ENCODE results near the gene SYCN. TPM values are rescaled to one million over a fixed set of nuclear protein-coding genes. Genes with fewer than 3 reads are reported as not detected.
"Not testable (repeated sequence)": the region's sequence is repeated elsewhere in the genome, so short reads cannot be mapped to it uniquely, and the experiment has no call there.

Gene SYCN, protein sequence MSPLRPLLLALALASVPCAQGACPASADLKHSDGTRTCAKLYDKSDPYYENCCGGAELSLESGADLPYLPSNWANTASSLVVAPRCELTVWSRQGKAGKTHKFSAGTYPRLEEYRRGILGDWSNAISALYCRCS
- not detected for total RNA-seq

DNA sequence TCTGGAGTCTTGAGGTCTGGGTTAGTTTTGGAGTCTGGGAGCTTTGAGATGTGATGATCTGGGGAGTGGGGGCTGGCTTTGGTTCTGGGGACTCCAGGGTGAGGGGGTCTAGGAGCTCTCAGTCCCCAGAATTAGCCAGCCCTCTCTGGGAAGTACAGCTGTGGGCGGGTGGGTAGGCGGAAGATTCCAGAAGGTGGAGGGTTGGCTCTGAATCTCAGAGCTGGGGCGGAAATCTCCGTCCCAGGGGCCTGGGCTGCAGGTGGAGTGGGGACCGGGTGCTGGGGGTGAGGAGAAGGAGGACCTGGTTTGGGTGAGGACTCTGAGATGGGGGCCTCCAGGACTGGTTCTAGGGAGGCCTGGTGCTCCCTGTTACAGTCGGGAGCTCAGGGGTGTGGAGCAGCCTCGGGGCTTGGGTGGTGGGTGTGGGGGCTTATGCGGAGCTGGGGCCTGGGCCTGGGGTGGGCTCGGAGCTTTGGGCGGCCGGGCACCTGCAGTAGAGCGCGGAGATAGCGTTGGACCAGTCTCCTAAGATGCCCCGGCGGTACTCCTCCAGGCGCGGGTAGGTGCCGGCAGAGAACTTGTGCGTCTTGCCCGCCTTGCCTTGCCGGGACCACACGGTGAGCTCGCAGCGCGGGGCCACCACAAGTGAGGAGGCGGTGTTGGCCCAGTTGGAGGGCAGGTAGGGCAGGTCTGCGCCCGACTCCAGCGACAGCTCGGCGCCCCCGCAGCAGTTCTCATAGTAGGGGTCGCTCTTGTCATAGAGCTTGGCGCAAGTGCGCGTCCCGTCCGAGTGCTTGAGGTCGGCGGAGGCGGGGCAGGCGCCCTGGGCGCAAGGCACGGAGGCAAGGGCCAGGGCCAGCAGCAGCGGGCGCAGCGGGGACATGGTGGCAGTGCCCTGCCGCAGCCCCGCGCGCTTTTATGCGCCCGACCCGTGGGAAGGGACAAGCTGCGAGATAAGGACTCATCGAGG is at the start of gene SYCN:
SYCN (minus strand) TSS at position 892 of the 970 bp plus-strand sequence; CDS start at position 883, 9 bp downstream.
- H3K36me3 Mint-ChIP-seq (ENCODE audit: low read depth): no peaks in the 10 kb centered on the region
- CTCF ChIA-PET: no interaction called here
- peaks cover 48% of the 10 kb centered on the region for H3K27me3 Mint-ChIP-seq
- no peak within 1 kb of the TSS for H3K4me3 Mint-ChIP-seq
- H3K9me3 Mint-ChIP-seq: no peaks in the 10 kb centered on the region
- no peak for DNase-seq
- no peak within 1 kb of the TSS for H3K27ac Mint-ChIP-seq
- no peaks in the 10 kb centered on the region for H3K4me1 Mint-ChIP-seq
- POLR2A ChIA-PET: no interaction called here

DNA sequence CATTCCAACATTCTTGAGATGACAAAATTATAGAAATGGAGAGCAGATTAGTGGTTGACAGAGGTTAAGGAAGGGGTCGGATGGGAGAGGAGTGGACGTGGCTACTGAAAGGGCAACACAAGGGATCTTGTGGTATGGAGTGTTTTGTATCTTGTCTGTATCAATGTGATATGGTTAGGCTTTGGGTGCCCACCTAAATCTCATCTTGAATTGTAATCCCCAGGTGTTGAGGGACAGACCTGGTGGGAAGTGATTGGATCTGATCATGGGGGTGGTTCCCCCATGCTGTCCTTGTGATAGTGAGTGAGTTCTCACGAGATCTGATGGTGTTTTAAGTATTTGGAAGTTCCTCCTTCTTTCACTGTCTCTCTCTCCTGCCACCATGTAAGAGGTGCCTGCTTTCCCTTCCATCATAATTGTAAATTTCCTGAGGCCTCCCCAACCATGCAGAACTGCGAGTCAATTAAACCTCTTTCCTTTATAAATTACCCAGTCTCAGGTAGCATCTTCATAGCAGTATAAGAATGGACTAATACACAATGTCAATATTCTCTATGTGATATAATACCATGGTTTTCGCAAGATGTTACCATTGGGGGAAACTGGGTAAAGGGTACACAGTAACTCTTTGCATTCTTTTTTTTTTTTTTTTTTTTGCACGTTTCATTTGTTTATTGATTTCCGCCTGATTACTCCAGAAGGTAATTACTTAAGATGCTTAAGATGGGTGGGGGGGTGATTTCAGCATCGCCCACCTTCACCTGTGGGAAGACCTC is 49.5 kb upstream of the SYCN start:
- ChIA-PET CTCF (no interaction called here), POLR2A (interaction anchor here (1.2 kb wide), 1 partner anchor 13 kb away, joined by 3 read pairs; no protein-coding TSS in a partner anchor)
- Mint-ChIP-seq H3K9me3 (no peaks in the 10 kb centered on the region), H3K27me3 (peaks cover 12% of the 10 kb centered on the region), H3K4me3 (no peak overlapping the region), H3K36me3 (ENCODE audit: low read depth) (no peaks in the 10 kb centered on the region), H3K4me1 (peaks cover 5% of the 10 kb centered on the region), H3K27ac (no peak overlapping the region)
- no peak for DNase-seq

DNA sequence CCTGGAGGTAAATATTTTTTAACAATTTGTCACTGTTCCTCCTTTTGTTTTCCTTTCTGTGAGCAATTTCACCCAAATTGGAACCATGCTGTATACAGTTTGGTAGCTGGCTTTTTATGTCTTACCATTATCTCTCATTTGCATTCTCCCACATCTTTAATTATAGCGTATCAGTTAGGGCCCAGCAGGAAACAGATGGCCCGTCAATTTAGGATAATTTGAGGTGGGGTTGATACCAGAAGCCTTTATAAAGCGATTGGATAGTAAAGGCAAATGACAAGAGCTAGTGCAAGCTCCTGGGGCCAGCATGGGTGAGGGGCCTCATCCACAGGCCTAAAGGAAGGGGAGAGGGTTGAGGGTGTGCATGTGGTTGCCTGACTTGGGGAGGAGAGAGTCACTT is 48.4 kb upstream of the SYCN start:
- Mint-ChIP-seq H3K9me3 (no peaks in the 10 kb centered on the region), H3K4me1 (no peaks in the 10 kb centered on the region), H3K27ac (no peak overlapping the region), H3K4me3 (no peak overlapping the region), H3K27me3 (peaks cover 12% of the 10 kb centered on the region), H3K36me3 (ENCODE audit: low read depth) (no peaks in the 10 kb centered on the region)
- DNase-seq: no peak
- CTCF ChIA-PET: interaction anchor here (0.9 kb wide), 1 partner anchor 21 kb away, joined by 3 read pairs; no protein-coding TSS in a partner anchor
- POLR2A ChIA-PET: interaction anchor here (1.2 kb wide), 1 partner anchor 12 kb away, joined by 3 read pairs; no protein-coding TSS in a partner anchor

GRCh38 chr19:39251846-39252245 is 47.8 kb upstream of the SYCN start:
- DNase-seq: no peak
- POLR2A ChIA-PET: no interaction called here
- H3K36me3 Mint-ChIP-seq (ENCODE audit: low read depth): no peaks in the 10 kb centered on the region

DNA sequence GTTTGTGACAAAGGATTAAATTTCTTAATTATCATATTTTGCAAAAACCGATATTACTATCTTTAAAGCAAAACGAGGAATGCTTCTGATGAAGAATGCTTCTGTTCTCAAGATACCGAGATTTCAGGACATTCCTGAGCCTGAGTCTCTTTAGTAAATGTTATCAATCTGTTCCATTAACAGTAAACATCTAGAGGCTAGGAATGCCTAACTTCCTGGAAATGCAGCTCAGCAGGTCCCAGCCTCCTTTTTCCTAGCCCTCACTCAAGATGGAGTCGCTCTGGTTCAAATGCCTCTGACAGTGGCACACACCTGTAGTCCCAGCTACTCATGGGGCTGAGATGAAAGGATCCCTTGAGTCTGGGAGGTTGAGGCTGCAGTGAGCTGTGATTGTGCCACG is 47.0 kb upstream of the SYCN start:
- Mint-ChIP-seq H3K36me3 (ENCODE audit: low read depth) (no peaks in the 10 kb centered on the region), H3K4me3 (no peak overlapping the region), H3K9me3 (no peaks in the 10 kb centered on the region), H3K27ac (no peak overlapping the region), H3K27me3 (peaks cover 10% of the 10 kb centered on the region), H3K4me1 (peaks cover 4% of the 10 kb centered on the region)
- ChIA-PET POLR2A (no interaction called here), CTCF (no interaction called here)
- no peak for DNase-seq

More at GRCh38 chr19:39251846-39252245, 47.8 kb upstream of the SYCN start:
- H3K9me3 Mint-ChIP-seq: no peaks in the 10 kb centered on the region
- H3K27ac Mint-ChIP-seq: no peak overlapping the region
- peaks cover 13% of the 10 kb centered on the region for H3K27me3 Mint-ChIP-seq
- peaks cover 4% of the 10 kb centered on the region for H3K4me1 Mint-ChIP-seq
- H3K4me3 Mint-ChIP-seq: no peak overlapping the region
- CTCF ChIA-PET: interaction anchor here (0.9 kb wide), 1 partner anchor 21 kb away, joined by 3 read pairs; no protein-coding TSS in a partner anchor

- no peaks in the 10 kb centered on the region for H3K36me3 Mint-ChIP-seq (ENCODE audit: low read depth)
- no peak within 1 kb of the TSS for H3K27ac Mint-ChIP-seq
- ChIA-PET POLR2A (interaction anchor here (0.9 kb wide), 1 partner anchor 142 kb away, joined by 3 read pairs; the partner anchor contains the start of genes MED29 and PAF1), CTCF (no interaction called here)
- DNase-seq: no peak
- peaks cover 4% of the 10 kb centered on the region for H3K4me1 Mint-ChIP-seq
- H3K4me3 Mint-ChIP-seq: no peak within 1 kb of the TSS
- H3K27me3 Mint-ChIP-seq: peaks cover 10% of the 10 kb centered on the region
- no peaks in the 10 kb centered on the region for H3K9me3 Mint-ChIP-seq
Measured at GRCh38 chr19:39248806-39249205, 44.7 kb upstream of the SYCN start, which contains the start of gene IFNL4. IFNL4 (minus strand) TSS chr19:39248856.

DNA sequence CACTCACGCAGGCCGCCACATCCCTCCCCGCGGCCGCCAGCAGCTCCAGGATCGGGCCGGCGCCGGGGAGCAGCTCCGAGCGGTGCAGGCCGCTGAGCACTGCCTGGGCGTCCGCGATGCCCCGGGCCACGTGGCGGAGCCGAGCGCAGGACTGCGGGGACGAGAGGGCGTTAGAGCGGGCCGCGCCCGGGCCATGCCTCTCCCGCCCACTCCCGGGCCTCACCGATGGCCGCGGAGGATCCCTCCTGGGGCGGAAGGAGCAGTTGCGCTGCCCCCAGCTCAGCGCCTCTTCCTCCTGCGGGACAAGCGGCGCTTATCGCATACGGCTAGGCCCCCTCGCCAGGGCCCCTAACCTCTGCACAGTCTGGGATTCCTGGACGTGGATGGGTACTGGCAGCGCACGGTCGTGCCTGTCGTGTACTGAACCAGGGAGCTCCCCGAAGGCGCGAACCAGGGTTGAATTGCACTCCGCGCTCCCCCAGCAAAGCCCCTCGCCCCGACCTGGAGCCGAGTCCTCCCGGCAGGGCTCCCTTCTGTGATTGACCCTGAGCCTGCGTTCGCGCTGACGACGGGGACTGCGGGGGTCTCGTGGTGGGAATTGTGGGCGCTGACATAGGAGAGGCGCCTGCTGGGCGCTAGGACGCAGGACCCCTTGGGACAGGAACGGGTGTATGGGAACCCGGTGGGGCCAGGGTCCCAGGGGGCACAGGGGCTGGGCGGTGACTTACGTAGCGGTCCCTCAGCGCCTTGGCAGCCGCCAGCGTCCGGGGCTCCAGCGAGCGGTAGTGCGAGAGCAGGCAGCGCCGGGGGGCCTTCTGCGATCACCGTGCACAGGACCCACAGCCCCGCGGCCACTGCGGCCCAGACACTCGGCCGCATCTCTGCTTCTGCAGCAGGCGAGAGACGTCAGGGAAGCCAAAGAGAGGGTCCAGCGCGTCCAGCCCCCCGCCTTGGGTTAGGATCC is 43.9 kb upstream of the SYCN start:
- Mint-ChIP-seq H3K27ac (no peak overlapping the region), H3K9me3 (no peaks in the 10 kb centered on the region), H3K4me1 (peaks cover 4% of the 10 kb centered on the region), H3K4me3 (no peak overlapping the region), H3K36me3 (ENCODE audit: low read depth) (no peaks in the 10 kb centered on the region), H3K27me3 (peaks cover 7% of the 10 kb centered on the region)
- ChIA-PET POLR2A (no interaction called here), CTCF (interaction anchor here (0.6 kb wide), 1 partner anchor 36 kb away, joined by 6 read pairs; no protein-coding TSS in a partner anchor)
- DNase-seq: no peak

GRCh38 chr19:39246951-39247669 is 43.0 kb upstream of the SYCN start:
- Mint-ChIP-seq H3K27ac (no peak overlapping the region), H3K4me3 (no peak overlapping the region), H3K9me3 (no peaks in the 10 kb centered on the region), H3K27me3 (peaks cover 7% of the 10 kb centered on the region), H3K36me3 (ENCODE audit: low read depth) (no peaks in the 10 kb centered on the region), H3K4me1 (peaks cover 4% of the 10 kb centered on the region)
- ChIA-PET CTCF (interaction anchor here (0.6 kb wide), 1 partner anchor 36 kb away, joined by 6 read pairs; no protein-coding TSS in a partner anchor), POLR2A (no interaction called here)
- no peak for DNase-seq

DNA sequence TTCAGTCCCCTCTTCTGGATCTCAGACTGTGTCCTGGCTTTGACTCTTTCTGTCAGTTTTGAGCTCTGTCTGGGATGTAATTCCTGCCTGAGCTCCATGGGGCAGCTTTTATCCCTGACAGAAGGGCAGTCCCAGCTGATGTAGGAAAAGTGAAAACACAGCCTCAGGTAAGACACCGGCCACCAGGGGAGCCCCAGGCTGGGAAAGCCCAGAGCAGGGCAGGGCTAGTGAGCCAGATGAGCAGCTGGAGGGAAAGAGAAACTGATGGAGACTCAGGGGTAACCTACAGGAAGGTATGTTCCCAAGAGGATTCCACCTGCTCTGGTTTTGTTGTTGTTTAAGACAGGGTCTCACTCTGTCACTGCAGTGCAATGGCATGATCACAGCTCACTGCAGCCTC is 41.1 kb upstream of the SYCN start:
- H3K36me3 Mint-ChIP-seq (ENCODE audit: low read depth); CTCF ChIA-PET; H3K4me1 Mint-ChIP-seq; H3K27ac Mint-ChIP-seq; H3K4me3 Mint-ChIP-seq; H3K9me3 Mint-ChIP-seq; POLR2A ChIA-PET; DNase-seq; H3K27me3 Mint-ChIP-seq: not testable (repeated sequence)

DNA sequence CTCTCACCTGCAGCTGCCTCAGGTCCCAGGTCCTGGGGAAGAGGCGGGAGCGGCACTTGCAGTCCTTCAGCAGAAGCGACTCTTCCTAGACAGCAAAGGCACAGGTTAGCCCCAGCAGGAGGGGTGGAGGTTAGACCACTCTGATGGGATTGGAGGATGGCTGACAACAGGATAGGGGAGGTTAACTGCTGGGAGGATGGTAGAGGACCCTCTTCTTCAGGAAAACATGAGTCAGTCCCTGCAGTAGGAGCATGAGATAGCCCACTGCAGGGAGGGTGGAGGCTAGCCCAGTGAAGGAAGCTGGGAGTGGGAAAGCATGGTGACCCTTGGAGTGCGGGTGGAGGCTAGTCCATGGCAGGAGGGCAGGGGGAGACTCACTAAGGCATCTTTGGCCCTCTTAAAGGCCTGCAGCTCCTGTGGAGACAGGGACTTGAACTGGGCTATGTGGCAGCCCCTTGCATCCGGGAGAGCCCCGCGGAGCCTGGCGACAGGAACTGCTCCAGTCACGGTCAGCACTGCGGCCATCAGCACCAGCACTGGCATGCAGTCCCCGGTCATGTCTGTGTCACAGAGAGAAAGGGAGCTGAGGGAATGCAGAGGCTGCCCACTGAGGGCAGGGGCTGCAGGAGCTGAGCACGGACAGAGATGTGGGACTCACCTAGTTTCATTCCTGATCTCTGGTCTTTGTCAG is 40.5 kb upstream of the SYCN start, which contains the start of gene IFNL3:
IFNL3 (minus strand) TSS at position 597 of the 691 bp plus-strand sequence; CDS start at position 558, 39 bp downstream.
- H3K9me3 Mint-ChIP-seq; CTCF ChIA-PET; POLR2A ChIA-PET; H3K36me3 Mint-ChIP-seq (ENCODE audit: low read depth); DNase-seq; H3K27ac Mint-ChIP-seq; H3K4me3 Mint-ChIP-seq; H3K4me1 Mint-ChIP-seq; H3K27me3 Mint-ChIP-seq: not testable (repeated sequence)

GRCh38 chr19:39243741-39244140 is 39.7 kb upstream of the SYCN start:
- POLR2A ChIA-PET; H3K27ac Mint-ChIP-seq; H3K4me3 Mint-ChIP-seq; H3K9me3 Mint-ChIP-seq; H3K27me3 Mint-ChIP-seq; H3K4me1 Mint-ChIP-seq; DNase-seq; CTCF ChIA-PET; H3K36me3 Mint-ChIP-seq (ENCODE audit: low read depth): not testable (repeated sequence)

Data from activated CD4-positive, alpha-beta memory T cell treated with anti-CD3 and anti-CD28 coated beads, Interleukin-2, amount 10 ng/mL, durations not matched to agents 7 days and 5 days (primary cell).